ENCODE data around the gene S1PR5. TPM values are rescaled to one million over a fixed set of nuclear protein-coding genes. Genes with fewer than 3 reads are reported as not detected.

The S1PR5 gene
- total RNA-seq, 6 experiments from 2014 or later = 1.9 to 2.6 (median 2.4) TPM

GRCh38 chr19:10510301-10510802 is 6.9 kb downstream of the S1PR5 start:
- no peak for DNase-seq
- Mint-ChIP-seq H3K27ac (no peak overlapping the region), H3K27me3 (ENCODE audit: insufficient read depth) (peaks cover 1% of the 10 kb centered on the region), H3K4me3 (no peak overlapping the region), H3K4me1 (ENCODE audit: low read depth) (no peaks in the 10 kb centered on the region), H3K36me3 (ENCODE audit: low read depth) (no peaks in the 10 kb centered on the region), H3K9me3 (no peaks in the 10 kb centered on the region)
- TF ChIP-seq, protein P1, sequence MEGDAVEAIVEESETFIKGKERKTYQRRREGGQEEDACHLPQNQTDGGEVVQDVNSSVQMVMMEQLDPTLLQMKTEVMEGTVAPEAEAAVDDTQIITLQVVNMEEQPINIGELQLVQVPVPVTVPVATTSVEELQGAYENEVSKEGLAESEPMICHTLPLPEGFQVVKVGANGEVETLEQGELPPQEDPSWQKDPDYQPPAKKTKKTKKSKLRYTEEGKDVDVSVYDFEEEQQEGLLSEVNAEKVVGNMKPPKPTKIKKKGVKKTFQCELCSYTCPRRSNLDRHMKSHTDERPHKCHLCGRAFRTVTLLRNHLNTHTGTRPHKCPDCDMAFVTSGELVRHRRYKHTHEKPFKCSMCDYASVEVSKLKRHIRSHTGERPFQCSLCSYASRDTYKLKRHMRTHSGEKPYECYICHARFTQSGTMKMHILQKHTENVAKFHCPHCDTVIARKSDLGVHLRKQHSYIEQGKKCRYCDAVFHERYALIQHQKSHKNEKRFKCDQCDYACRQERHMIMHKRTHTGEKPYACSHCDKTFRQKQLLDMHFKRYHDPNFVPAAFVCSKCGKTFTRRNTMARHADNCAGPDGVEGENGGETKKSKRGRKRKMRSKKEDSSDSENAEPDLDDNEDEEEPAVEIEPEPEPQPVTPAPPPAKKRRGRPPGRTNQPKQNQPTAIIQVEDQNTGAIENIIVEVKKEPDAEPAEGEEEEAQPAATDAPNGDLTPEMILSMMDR (IDR thresholded peaks at IDR 0.05) = peak; percentile 88

DNA sequence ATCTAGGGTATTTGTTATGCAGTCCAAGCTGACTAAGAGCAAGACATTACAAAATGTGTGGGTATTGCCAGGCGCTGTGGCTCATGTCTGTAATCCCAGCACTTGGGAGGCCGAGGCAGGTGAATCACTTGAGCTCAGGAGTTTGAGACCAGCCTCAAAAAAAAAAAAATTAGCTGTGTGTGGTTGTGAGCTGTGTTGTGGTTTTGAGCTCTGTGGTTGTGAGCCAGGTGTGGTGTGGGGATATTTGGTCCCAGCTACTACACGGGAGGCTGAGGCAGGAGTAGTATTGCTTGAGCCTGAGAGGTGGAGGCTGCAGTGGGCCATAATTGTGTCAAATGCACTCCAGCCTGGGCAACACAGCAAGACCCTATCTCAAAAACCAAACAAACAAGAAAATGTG is 8.5 kb downstream of the S1PR5 start:
- Mint-ChIP-seq H3K27ac (no peak overlapping the region), H3K36me3 (ENCODE audit: low read depth) (no peaks in the 10 kb centered on the region)
- DNase-seq = peak; percentile 11

GRCh38 chr19:10508036-10508435 is 9.2 kb downstream of the S1PR5 start:
- TF ChIP-seq, protein P1 (IDR thresholded peaks at IDR 0.05) = no peak
- no peaks in the 10 kb centered on the region for H3K9me3 Mint-ChIP-seq

More for the DNA sequence above, 8.5 kb downstream of the S1PR5 start:
- no peaks in the 10 kb centered on the region; the same call in 1 of the 2 replicates for H3K27me3 Mint-ChIP-seq (ENCODE audit: insufficient read depth)
- no peaks in the 10 kb centered on the region for H3K9me3 Mint-ChIP-seq
- no peak overlapping the region for H3K4me3 Mint-ChIP-seq
- H3K4me1 Mint-ChIP-seq (ENCODE audit: low read depth) = no peaks in the 10 kb centered on the region
- TF ChIP-seq, protein P1 (IDR thresholded peaks at IDR 0.05) = no peak

GRCh38 chr19:10505583-10506229 is 11.5 kb downstream of the S1PR5 start:
- no peaks in the 10 kb centered on the region; the same call in 1 of the 2 replicates for H3K27me3 Mint-ChIP-seq (ENCODE audit: insufficient read depth)
- peaks cover 10% of the 10 kb centered on the region for H3K4me1 Mint-ChIP-seq (ENCODE audit: low read depth)
- peak; percentile 9 for DNase-seq
- H3K36me3 Mint-ChIP-seq (ENCODE audit: low read depth) = peaks cover 5% of the 10 kb centered on the region; the same call in 1 of the 2 replicates
- H3K4me3 Mint-ChIP-seq = no peak overlapping the region
- H3K9me3 Mint-ChIP-seq = no peaks in the 10 kb centered on the region
- TF ChIP-seq, protein P1 (IDR thresholded peaks at IDR 0.05) = peak; percentile 81
- H3K27ac Mint-ChIP-seq = no peak overlapping the region

More at GRCh38 chr19:10508036-10508435, 9.2 kb downstream of the S1PR5 start:
- H3K27me3 Mint-ChIP-seq (ENCODE audit: insufficient read depth) = no peaks in the 10 kb centered on the region; the same call in 1 of the 2 replicates
- no peaks in the 10 kb centered on the region for H3K36me3 Mint-ChIP-seq (ENCODE audit: low read depth)
- no peak for DNase-seq
- no peak overlapping the region for H3K27ac Mint-ChIP-seq
- no peaks in the 10 kb centered on the region for H3K4me1 Mint-ChIP-seq (ENCODE audit: low read depth)
- no peak overlapping the region for H3K4me3 Mint-ChIP-seq

GRCh38 chr19:10503002-10503789 is 14.1 kb downstream of the S1PR5 start, which contains the start of gene KEAP1:
Gene KEAP1, minus strand, starts transcription at chr19:10503356. Its CDS starts 3,323 bp downstream, at chr19:10500033.
- peak within 1 kb of the TSS; percentile 89 for H3K27ac Mint-ChIP-seq
- TF ChIP-seq, protein P1 (IDR thresholded peaks at IDR 0.05) = no peak
- H3K4me1 Mint-ChIP-seq (ENCODE audit: low read depth) = peaks cover 18% of the 10 kb centered on the region

More at GRCh38 chr19:10503002-10503789, 14.1 kb downstream of the S1PR5 start, which contains the start of gene KEAP1:
- Mint-ChIP-seq H3K36me3 (ENCODE audit: low read depth) (peaks cover 22% of the 10 kb centered on the region; the same call in 1 of the 2 replicates), H3K4me3 (peak within 1 kb of the TSS; percentile 90), H3K27me3 (ENCODE audit: insufficient read depth) (no peaks in the 10 kb centered on the region; the same call in 1 of the 2 replicates), H3K9me3 (no peaks in the 10 kb centered on the region)
- no peak for DNase-seq

Measured in HFFc6 (cell line).